A549 (cell line): ENCODE measurements around the gene FASTKD3. TPM values are rescaled to one million over a fixed set of nuclear protein-coding genes. Genes with fewer than 3 reads are reported as not detected.
A peak's percentile ranks its signal among the peaks of the same experiment; 100 is the strongest.

Experiments used
- ATAC-seq, 2 experiments: fragments of 200-7000 bp in 1 of 2; fragments of >200 bp in 1 of 2; cut with Nextera tagmentation in 1 of 2; cut with Tn5 transposase in 1 of 2; 3 replicates each; pipeline versions ENCODE4 v1.8.0 to v1.9.1; 2018 to 2020; ENCODE audit warnings: mild to moderate bottlenecking in 1 of 2, moderate library complexity in 1 of 2
- CTCF ChIA-PET: fragments of 300-600 bp; sonication (Branson Sonifier 250); formaldehyde crosslinking; extraction: SDS; loops from one replicate; lab custom pipeline; 2021; ENCODE audit warnings: antibody characterized with exemption, inconsistent platforms; lab: Yijun Ruan, JAX
- POLR2A ChIA-PET: fragments of 350-600 bp; formaldehyde crosslinking; extraction: SDS; loops from one replicate; lab custom pipeline; 2021; ENCODE audit warnings: antibody characterized with exemption, inconsistent platforms; lab: Yijun Ruan, JAX
- DNase-seq, 2 experiments: peaks; one replicate each; pipeline versions ENCODE4 v3.0.0 to v3.0.0-alpha.2; 2011 to 2016; ENCODE audit warnings: low read depth in 1 of 2, low spot score in 1 of 2
- FAIRE-seq: peaks from 2 replicates; lab custom pipeline; 2011; peaks lifted over from hg19 to GRCh38; lab: Jason Lieb, UNC
- H3K27ac ChIP-seq, 2 experiments: fragments of >200 bp; sonication (Bioruptor Twin); formaldehyde crosslinking; 3 replicates each; pipeline ENCODE4 v1.5.1; 2016 to 2017
- H3K4me1 ChIP-seq: fragments of >200 bp; sonication (Bioruptor Twin); formaldehyde crosslinking; 3 replicates; pipeline ENCODE4 v1.6.1; 2016
- H3K4me2 ChIP-seq: fragments of >200 bp; sonication (Bioruptor Twin); formaldehyde crosslinking; 3 replicates; pipeline ENCODE4 v1.6.1; 2016
- H3K4me3 ChIP-seq: fragments of >200 bp; sonication (Bioruptor Twin); formaldehyde crosslinking; 3 replicates; pipeline ENCODE4 v1.5.1; 2016
- H3K9me3 ChIP-seq: fragments of >200 bp; sonication (Bioruptor Twin); formaldehyde crosslinking; 3 replicates; pipeline ENCODE4 v1.6.1; 2016
- ATOH8 ChIP-seq: fragments of 250-450 bp; sonication (Bioruptor Pico); IDR thresholded peaks from 2 replicates; pipeline ENCODE4 v1.5.0; 2020; ENCODE audit warnings: low read depth, mild to moderate bottlenecking, moderate library complexity
- BHLHE40 ChIP-seq: IDR thresholded peaks from 2 replicates; pipeline ENCODE4 v1.6.1; 2012; ENCODE audit warnings: low read depth, low read length, inconsistent platforms
- CBX8 ChIP-seq: fragments of 200-600 bp; sonication (generic); IDR thresholded peaks from 2 replicates; pipeline ENCODE4 v1.6.1; 2016
- CEBPB ChIP-seq, 2 experiments: fragments of >200 bp in 1 of 2; sonication (Bioruptor Twin) in 1 of 2; formaldehyde crosslinking in 1 of 2; IDR thresholded peaks; 2 replicates each; pipeline ENCODE4 v1.6.1; 2012 to 2016
- CTCF ChIP-seq: fragments of >200 bp; sonication (Bioruptor Twin); formaldehyde crosslinking; IDR thresholded peaks from 3 replicates; pipeline ENCODE4 v1.5.1; 2016
- EP300 ChIP-seq, 2 experiments: fragments of >200 bp; sonication (Bioruptor Twin); formaldehyde crosslinking; IDR thresholded peaks; 2 replicates in 1 of 2; 3 replicates in 1 of 2; pipeline ENCODE4 v1.6.1; 2016 to 2017
- FOSB ChIP-seq: fragments of 250-450 bp; sonication (Bioruptor Pico); IDR thresholded peaks from 2 replicates; pipeline ENCODE4 v1.5.0; 2020; ENCODE audit warnings: mild to moderate bottlenecking, moderate library complexity
- FOSL2 ChIP-seq, 2 experiments: fragments of 450-650 bp in 1 of 2; fragments of >200 bp in 1 of 2; sonication (Bioruptor Twin) in 1 of 2; formaldehyde crosslinking; IDR thresholded peaks; 2 replicates each; pipeline versions ENCODE4 v1.5.0 to v1.6.1; 2016 to 2020; ENCODE audit warnings: mild to moderate bottlenecking in 1 of 2, moderate library complexity in 1 of 2
- FOXS1 ChIP-seq: fragments of 250-450 bp; sonication (Bioruptor Pico); IDR thresholded peaks from 2 replicates; pipeline ENCODE4 v1.5.0; 2020; ENCODE audit warnings: mild to moderate bottlenecking, moderate library complexity
- HDAC2 ChIP-seq: fragments of 200-600 bp; sonication (generic); IDR thresholded peaks from 2 replicates; pipeline ENCODE4 v1.6.1; 2016
- HES2 ChIP-seq: fragments of >200 bp; sonication (Bioruptor Twin); formaldehyde crosslinking; IDR thresholded peaks from 2 replicates; pipeline ENCODE4 v1.6.1; 2016
- JUNB ChIP-seq: fragments of >200 bp; sonication (Bioruptor Twin); formaldehyde crosslinking; IDR thresholded peaks from 2 replicates; pipeline ENCODE4 v1.6.1; 2016
- KDM1A ChIP-seq: fragments of 200-600 bp; sonication (generic); IDR thresholded peaks from 2 replicates; pipeline ENCODE4 v1.6.1; 2016; ENCODE audit warnings: low read depth, mild to moderate bottlenecking
- MAFK ChIP-seq: fragments of 450-650 bp; IDR thresholded peaks from 2 replicates; pipeline ENCODE4 v1.6.1; 2014; ENCODE audit not compliant: partially characterized antibody
- MAZ ChIP-seq: fragments of 150-350 bp; IDR thresholded peaks from 2 replicates; pipeline ENCODE4 v1.6.1; 2014; ENCODE audit warnings: antibody characterized with exemption, low read depth, low read length, borderline replicate concordance
- MYC ChIP-seq: IDR thresholded peaks from 2 replicates; pipeline ENCODE4 v1.6.1; 2012; ENCODE audit warnings: mild to moderate bottlenecking, inconsistent platforms, low read length, improper control_type of control experiment, borderline replicate concordance
- NFE2L2 ChIP-seq: fragments of 150-350 bp; conservative IDR thresholded peaks from 2 replicates; pipeline ENCODE4 v1.6.1; 2014; ENCODE audit warnings: low read length
- NPAS2 ChIP-seq: fragments of 250-450 bp; sonication (Bioruptor Pico); IDR thresholded peaks from 2 replicates; pipeline ENCODE4 v1.8.0; 2022; ENCODE audit warnings: mild to moderate bottlenecking, moderate library complexity, borderline replicate concordance
- NR3C1 ChIP-seq: fragments of >200 bp; sonication (Bioruptor Twin); formaldehyde crosslinking; IDR thresholded peaks from 3 replicates; pipeline ENCODE4 v1.6.1; 2017
- POLR2A ChIP-seq: IDR thresholded peaks from 2 replicates; pipeline ENCODE4 v1.6.1; 2012; ENCODE audit warnings: mild to moderate bottlenecking, low read length
- POLR2AphosphoS2 ChIP-seq: conservative IDR thresholded peaks from 2 replicates; pipeline ENCODE4 v1.6.1; 2012; ENCODE audit warnings: low read length, improper control_type of control experiment, inconsistent platforms
- RAD21 ChIP-seq, 2 experiments: fragments of >200 bp in 1 of 2; sonication (Bioruptor Twin) in 1 of 2; formaldehyde crosslinking in 1 of 2; IDR thresholded peaks in 1 of 2; conservative IDR thresholded peaks in 1 of 2; 2 replicates in 1 of 2; 3 replicates in 1 of 2; pipeline ENCODE4 v1.6.1; 2012 to 2018; ENCODE audit warnings: inconsistent platforms in 1 of 2
- RARB ChIP-seq: fragments of 250-450 bp; sonication (Bioruptor Pico); IDR thresholded peaks from 2 replicates; pipeline ENCODE4 v1.8.0; 2021; ENCODE audit warnings: mild to moderate bottlenecking, moderate library complexity
- RCOR1 ChIP-seq: fragments of 150-350 bp; IDR thresholded peaks from 2 replicates; pipeline ENCODE4 v1.6.1; 2014; ENCODE audit warnings: antibody characterized with exemption, low read length, low read depth
- RNF2 ChIP-seq: fragments of 200-600 bp; sonication (generic); IDR thresholded peaks from 2 replicates; pipeline ENCODE4 v1.6.1; 2016; ENCODE audit warnings: low read depth, mild to moderate bottlenecking, antibody characterized with exemption, moderate library complexity, borderline replicate concordance
- SMC3 ChIP-seq: fragments of >200 bp; sonication (Bioruptor Twin); formaldehyde crosslinking; IDR thresholded peaks from 3 replicates; pipeline ENCODE4 v1.6.1; 2018; ENCODE audit warnings: inconsistent platforms
- ZFP36 ChIP-seq: fragments of 450-650 bp; IDR thresholded peaks from 2 replicates; pipeline ENCODE4 v1.6.1; 2014; ENCODE audit warnings: borderline replicate concordance; ENCODE audit not compliant: partially characterized antibody
- ZNF302 ChIP-seq: fragments of 250-450 bp; sonication (Bioruptor Pico); IDR thresholded peaks from 2 replicates; pipeline ENCODE4 v1.9.0; 2021; ENCODE audit warnings: inconsistent platforms, mild to moderate bottlenecking, moderate library complexity
- WGBS: methylation state at CpG from one replicate; pipeline ENCODE4 v1.1.6; 2017; ENCODE audit errors: missing lambda C conversion rate; 5-methylcytosine and 5-hydroxymethylcytosine counted together
- polyA plus RNA-seq, 4 experiments: library from polyadenylated mRNA; depleted of rRNA in 3 of 4; stranded (reverse); fragments of >200 nt; fragmentation: RNase III in 1 of 4; extraction: RNeasy Plus Mini Kit Qiagen cat#74134 plus additional on column Dnase treatment in 1 of 4; gene quantifications; 2 replicates in 3 of 4; 3 replicates in 1 of 4; pipeline ENCODE4 v1.2.3, GENCODE V29; 2011 to 2017

Gene FASTKD3
- polyA plus RNA-seq, 2 of the 4 experiments (the other 2 are of a cell fraction): 19.5 to 24.8 TPM

GRCh38 chr5:7857926-7858632 lies 10.8 kb downstream of the FASTKD3 start:
- Histone ChIP-seq H3K4me3 (no peak overlapping the region), H3K4me1 (peaks cover 5% of the 10 kb centered on the region), H3K4me2 (no peak overlapping the region), H3K27ac (peak overlapping the region; percentile 5 to 51; a peak in 3 of 6 replicates), H3K9me3 (no peaks in the 10 kb centered on the region; the same call in 2 of the 3 replicates)
- 88% methylated on average over 9 of the region's 9 CpGs for WGBS
- DNase-seq (no peak), FAIRE-seq (no peak), ATAC-seq (no peak; a peak in 1 of 6 replicates)
- TF ChIP-seq NFE2L2: 0 out of 2 replicates have a peak, but pooled peaks have one; percentile 24
- peak; percentile 63 for TF ChIP-seq MAFK
- no peak for TF ChIP-seq POLR2AphosphoS2
- no peak for TF ChIP-seq RNF2
- ChIA-PET POLR2A (interaction anchor here (1.5 kb wide), 1 partner anchor 11 kb away, joined by 8 read pairs; the partner anchor contains the start of genes FASTKD3 and MTRR), CTCF (interaction anchor here (0.6 to 1.8 kb wide), 6 partner anchors 9 to 221 kb away, joined by 3 to 6 read pairs (median 4); partner anchors contain the start of gene MTRR)

- ChIA-PET POLR2A (interaction anchor here (1.5 kb wide), 1 partner anchor 12 kb away, joined by 8 read pairs; the partner anchor contains the start of genes FASTKD3 and MTRR), CTCF (interaction anchor here (0.6 to 1.5 kb wide), 4 partner anchors 8 to 220 kb away, joined by 3 to 6 read pairs (median 4); partner anchors contain the start of gene MTRR)
- DNase-seq: no peak
- peak in 1 of 2 experiments; percentile 49; a peak in 3 of 6 replicates for ATAC-seq
- Histone ChIP-seq H3K9me3 (no peaks in the 10 kb centered on the region; the same call in 2 of the 3 replicates), H3K4me2 (no peak overlapping the region), H3K27ac (peak overlapping the region in 1 of 2 experiments; percentile 51; a peak in 2 of 6 replicates), H3K4me1 (peaks cover 5% of the 10 kb centered on the region), H3K4me3 (no peak overlapping the region)
- FAIRE-seq: no peak
- 75% methylated on average over 5 of the region's 5 CpGs for WGBS
- TF ChIP-seq EP300 (IDR thresholded peaks at IDR 0.05) (no peak), HES2 (no peak), NR3C1 (no peak), CBX8 (no peak), ZNF302 (CRISPR knock-in tag) (no peak), FOXS1 (no peak), POLR2A (no peak)
Measured at GRCh38 chr5:7857361-7857760, 11.5 kb downstream of the FASTKD3 start.

GRCh38 chr5:7856855-7857254 lies 12.0 kb downstream of the FASTKD3 start:
- CTCF ChIA-PET: interaction anchor here (0.7 to 1.1 kb wide), 3 partner anchors 9 to 596 kb away, joined by 3 read pairs; no protein-coding TSS in a partner anchor
- no peak overlapping the region for H3K4me2 ChIP-seq
- DNase-seq (peak in 1 of 2 experiments; percentile 53), ATAC-seq (peak; percentile 65 to 95; a peak in 5 of 6 replicates), FAIRE-seq (no peak)
- H3K27ac ChIP-seq: no peak overlapping the region
- H3K9me3 ChIP-seq: no peaks in the 10 kb centered on the region; the same call in 2 of the 3 replicates
- POLR2A ChIA-PET: no interaction called here
- no peak overlapping the region for H3K4me3 ChIP-seq
- H3K4me1 ChIP-seq: peaks cover 5% of the 10 kb centered on the region
- WGBS: 100% methylated on average over 2 of the region's 2 CpGs
- TF ChIP-seq ZNF302 (CRISPR knock-in tag): no peak
- TF ChIP-seq HDAC2: no peak
- TF ChIP-seq RAD21 (conservative IDR thresholded peaks at IDR 0.05 in 1 of 2, IDR thresholded peaks at IDR 0.05 in 1 of 2): peak; percentile 58 to 63
- TF ChIP-seq KDM1A: no peak
- no peak for TF ChIP-seq JUNB
- TF ChIP-seq RCOR1: no peak
- TF ChIP-seq POLR2AphosphoS2: no peak
- no peak for TF ChIP-seq MYC
- no peak for TF ChIP-seq CEBPB (IDR thresholded peaks at IDR 0.05)
- no peak for TF ChIP-seq RARB (CRISPR knock-in tag)
- no peak for TF ChIP-seq NPAS2 (CRISPR knock-in tag)
- TF ChIP-seq FOSB (CRISPR knock-in tag): no peak
- TF ChIP-seq FOSL2 (IDR thresholded peaks at IDR 0.05): no peak
- no peak for TF ChIP-seq FOSL2 (CRISPR knock-in tag; IDR thresholded peaks at IDR 0.05)
- TF ChIP-seq CTCF: peak; percentile 52
- no peak for TF ChIP-seq ZFP36
- TF ChIP-seq MAZ: no peak
- TF ChIP-seq BHLHE40: no peak
- TF ChIP-seq SMC3: 0 out of 3 replicates have a peak, but pooled peaks have one; percentile 10
- TF ChIP-seq ATOH8 (CRISPR knock-in tag): no peak
